HEK293T (cell line): ENCODE results near the gene ANO2.

Experiments used
- CTCF ChIA-PET: fragments of 350-600 bp; formaldehyde crosslinking; extraction: SDS; loops from one replicate; lab custom pipeline; 2021; ENCODE audit warnings: antibody characterized with exemption, inconsistent platforms; lab: Yijun Ruan, JAX
- POLR2A ChIA-PET: fragments of 350-600 bp; formaldehyde crosslinking; extraction: SDS; loops from one replicate; lab custom pipeline; 2020; ENCODE audit warnings: antibody characterized with exemption, inconsistent platforms; lab: Yijun Ruan, JAX
- DNase-seq: peaks from one replicate; pipeline ENCODE4 v3.0.0; 2012; ENCODE audit warnings: mixed read lengths; ENCODE audit errors: extremely low spot score
- ARNT ChIP-seq: fragments of 450-650 bp; IDR thresholded peaks from 2 replicates; pipeline ENCODE4 v1.6.1; 2017; ENCODE audit warnings: mild to moderate bottlenecking
- BHLHE40 ChIP-seq: fragments of 450-650 bp; IDR thresholded peaks from 2 replicates; pipeline ENCODE4 v1.6.1; 2016; ENCODE audit warnings: mild to moderate bottlenecking, moderate library complexity, borderline replicate concordance
- CTBP1 ChIP-seq: fragments of 450-650 bp; IDR thresholded peaks from 2 replicates; pipeline ENCODE4 v1.6.1; 2016; ENCODE audit warnings: borderline replicate concordance
- ELF4 ChIP-seq: fragments of 450-650 bp; IDR thresholded peaks from 2 replicates; pipeline ENCODE4 v1.6.1; 2017; ENCODE audit warnings: antibody characterized with exemption
- FOXA1 ChIP-seq: fragments of 450-650 bp; IDR thresholded peaks from 2 replicates; pipeline ENCODE4 v1.6.1; 2016; ENCODE audit warnings: mild to moderate bottlenecking
- FOXK2 ChIP-seq: fragments of 450-650 bp; IDR thresholded peaks from 2 replicates; pipeline ENCODE4 v1.6.1; 2016; ENCODE audit warnings: mild to moderate bottlenecking
- FOXM1 ChIP-seq: fragments of 450-650 bp; IDR thresholded peaks from 2 replicates; pipeline ENCODE4 v1.6.1; 2017; ENCODE audit warnings: mild to moderate bottlenecking, borderline replicate concordance
- HDGF ChIP-seq: fragments of 450-650 bp; IDR thresholded peaks from 2 replicates; pipeline ENCODE4 v1.6.1; 2017; ENCODE audit warnings: antibody characterized with exemption, borderline replicate concordance
- L3MBTL2 ChIP-seq: fragments of 450-650 bp; conservative IDR thresholded peaks from 2 replicates; pipeline ENCODE4 v1.6.1; 2016; ENCODE audit warnings: mild to moderate bottlenecking
- LEF1 ChIP-seq: fragments of 450-650 bp; IDR thresholded peaks from 2 replicates; pipeline ENCODE4 v1.6.1; 2017; ENCODE audit warnings: mild to moderate bottlenecking, borderline replicate concordance
- NFRKB ChIP-seq: fragments of 450-650 bp; IDR thresholded peaks from 2 replicates; pipeline ENCODE4 v1.6.1; 2016; ENCODE audit warnings: mild to moderate bottlenecking, moderate library complexity
- SP1 ChIP-seq: fragments of 450-650 bp; IDR thresholded peaks from 2 replicates; pipeline ENCODE4 v1.6.1; 2017
- SUZ12 ChIP-seq: fragments of 450-650 bp; IDR thresholded peaks from 2 replicates; pipeline ENCODE4 v1.6.1; 2016; ENCODE audit warnings: mild to moderate bottlenecking
- TARDBP ChIP-seq: fragments of 450-650 bp; IDR thresholded peaks from 2 replicates; pipeline ENCODE4 v1.6.1; 2016
- ZNF384 ChIP-seq: fragments of 450-650 bp; IDR thresholded peaks from 2 replicates; pipeline ENCODE4 v1.6.1; 2016
- TF ChIP-seq, protein P1 (sequence below): fragments of 450-650 bp; IDR thresholded peaks from 2 replicates; pipeline ENCODE4 v1.6.1; 2016

ANO2 gene

DNA sequence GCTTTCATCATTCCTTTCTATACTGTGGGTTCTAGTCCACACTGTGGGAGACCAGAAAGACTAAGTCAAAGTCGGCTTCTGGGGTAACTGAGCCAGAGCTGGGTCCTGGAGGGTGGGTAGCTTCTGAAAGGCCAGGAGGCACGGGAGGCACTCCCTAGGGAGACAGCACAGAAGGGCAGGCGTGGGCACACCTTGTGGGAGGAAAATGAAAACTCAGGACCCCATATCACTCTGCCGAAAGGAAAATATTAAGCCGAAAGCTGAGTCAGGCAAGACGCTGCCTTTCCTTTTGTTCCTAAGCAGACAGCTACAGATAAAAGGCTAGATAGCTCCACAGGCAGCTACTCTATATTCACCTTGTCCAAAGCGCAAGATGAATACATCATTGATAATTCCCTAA lies 20.7 kb downstream of the ANO2 start:
- POLR2A ChIA-PET, result interaction anchor here (0.6 kb wide), 1 partner anchor 13 kb away, joined by 4 read pairs; no protein-coding TSS in a partner anchor
- DNase-seq, result no peak
- TF ChIP-seq HDGF, result no peak
- TF ChIP-seq ARNT, result no peak
- no peak for TF ChIP-seq TARDBP
- no peak for TF ChIP-seq LEF1
- no peak for TF ChIP-seq FOXK2
- CTCF ChIA-PET, result no interaction called here

DNA sequence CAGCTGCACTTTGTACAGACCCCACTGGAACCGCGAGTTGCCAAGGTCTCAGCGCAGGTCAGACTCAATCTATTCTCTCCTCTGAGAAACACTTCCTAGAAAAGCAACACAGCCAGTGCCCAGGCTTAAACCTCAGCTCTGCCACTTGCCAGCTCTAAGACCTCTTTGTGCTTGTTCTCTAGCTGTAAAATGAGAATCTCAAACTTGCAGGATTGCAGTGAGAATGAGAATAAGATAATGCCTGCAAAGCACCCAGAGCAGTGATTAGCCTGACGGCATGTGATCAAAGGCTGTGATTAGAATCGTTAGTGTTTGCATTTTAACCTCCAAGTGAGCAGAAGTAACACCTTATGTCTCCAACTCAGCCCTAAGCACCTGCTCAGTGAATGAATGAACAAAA lies 21.3 kb downstream of the ANO2 start:
- TF ChIP-seq ARNT (no peak), ELF4 (no peak), FOXK2 (no peak), FOXA1 (no peak), SP1 (no peak), BHLHE40 (no peak), CTBP1 (no peak), FOXM1 (no peak), ZNF384 (no peak), L3MBTL2 (no peak), HDGF (no peak), LEF1 (no peak), TARDBP (no peak), NFRKB (no peak)
- TF ChIP-seq, protein P1, sequence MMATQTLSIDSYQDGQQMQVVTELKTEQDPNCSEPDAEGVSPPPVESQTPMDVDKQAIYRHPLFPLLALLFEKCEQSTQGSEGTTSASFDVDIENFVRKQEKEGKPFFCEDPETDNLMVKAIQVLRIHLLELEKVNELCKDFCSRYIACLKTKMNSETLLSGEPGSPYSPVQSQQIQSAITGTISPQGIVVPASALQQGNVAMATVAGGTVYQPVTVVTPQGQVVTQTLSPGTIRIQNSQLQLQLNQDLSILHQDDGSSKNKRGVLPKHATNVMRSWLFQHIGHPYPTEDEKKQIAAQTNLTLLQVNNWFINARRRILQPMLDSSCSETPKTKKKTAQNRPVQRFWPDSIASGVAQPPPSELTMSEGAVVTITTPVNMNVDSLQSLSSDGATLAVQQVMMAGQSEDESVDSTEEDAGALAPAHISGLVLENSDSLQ, result no peak
- ChIA-PET CTCF (no interaction called here), POLR2A (no interaction called here)
- no peak for DNase-seq

DNA sequence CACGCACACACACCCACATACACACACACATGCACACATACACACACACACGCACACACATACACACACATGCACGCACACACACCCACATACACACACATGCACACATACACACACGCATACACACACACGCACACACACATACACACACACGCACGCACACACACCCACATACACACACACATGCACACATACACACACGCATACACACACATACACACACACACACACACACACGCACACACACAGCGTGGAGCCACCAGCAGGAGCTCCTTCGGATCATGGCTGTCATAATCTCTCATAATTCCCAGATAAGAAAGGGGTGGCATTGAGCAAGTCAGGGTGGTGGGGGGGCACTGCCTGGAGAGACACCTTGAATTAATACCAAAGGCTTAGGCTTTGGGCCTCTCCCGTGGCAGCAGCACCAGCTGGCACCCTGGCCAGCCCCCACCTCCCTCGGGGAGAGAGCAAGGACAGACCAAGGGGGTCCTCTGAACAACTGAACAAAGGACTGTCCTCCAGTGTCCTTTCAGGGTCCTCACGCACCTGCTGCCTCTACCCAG lies 21.9 kb downstream of the ANO2 start:
- CTCF ChIA-PET, result no interaction called here

DNA sequence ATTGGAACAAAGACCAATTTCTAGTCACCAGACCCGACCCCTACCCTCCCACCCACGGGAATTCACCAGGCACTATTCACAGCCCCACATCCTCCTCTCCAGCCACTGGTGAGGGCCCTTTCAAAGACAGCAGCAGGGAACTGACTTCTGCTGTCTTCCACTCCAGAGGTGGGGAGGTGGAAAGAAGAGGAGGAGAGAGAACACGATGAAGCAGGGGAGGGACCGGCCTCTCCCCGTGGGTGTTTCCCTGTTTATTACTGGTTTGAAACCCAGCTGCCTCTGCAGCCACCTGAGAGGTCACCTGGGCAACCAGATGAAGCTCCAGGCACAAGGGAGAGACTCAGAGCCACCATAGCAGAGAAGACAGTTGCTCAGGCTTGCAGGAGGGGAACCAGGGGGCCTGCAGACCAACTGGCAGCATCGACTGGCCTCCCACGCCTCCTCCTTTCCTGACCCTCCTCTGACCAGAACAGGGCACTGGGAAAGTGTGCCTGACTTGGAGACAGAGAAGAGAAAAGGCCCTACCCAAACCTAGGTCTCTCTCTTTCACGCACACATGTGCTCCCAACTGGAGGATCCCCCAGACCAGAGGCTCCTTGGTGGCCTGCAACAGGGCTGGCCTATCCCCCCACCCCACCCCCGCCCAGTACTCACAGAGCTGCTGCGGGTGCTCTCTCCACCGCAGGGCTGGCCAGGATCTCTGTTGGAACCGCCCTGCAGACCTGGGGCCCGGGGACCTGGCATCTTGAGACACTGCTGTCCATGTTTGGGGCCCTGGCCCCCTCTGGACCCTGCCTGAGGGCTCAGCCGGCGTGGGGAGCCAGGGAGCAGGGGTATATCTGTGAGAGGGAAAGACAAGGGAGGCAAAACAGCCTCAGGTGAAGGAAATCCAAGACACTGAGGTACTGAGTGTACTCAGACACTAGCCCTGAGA lies 22.8 kb downstream of the ANO2 start:
- CTCF ChIA-PET, result no interaction called here
- POLR2A ChIA-PET, result no interaction called here
- DNase-seq, result no peak
- TF ChIP-seq ZNF384 (no peak), L3MBTL2 (no peak), TARDBP (no peak), BHLHE40 (no peak), NFRKB (no peak), FOXA1 (no peak), FOXM1 (no peak), SP1 (no peak), ARNT (no peak), SUZ12 (no peak), LEF1 (no peak)
- TF ChIP-seq, protein P1, result no peak

More for the DNA sequence above, 21.9 kb downstream of the ANO2 start:
- no peak for DNase-seq
- POLR2A ChIA-PET, result no interaction called here
- no peak for TF ChIP-seq FOXK2
- no peak for TF ChIP-seq ELF4

DNA sequence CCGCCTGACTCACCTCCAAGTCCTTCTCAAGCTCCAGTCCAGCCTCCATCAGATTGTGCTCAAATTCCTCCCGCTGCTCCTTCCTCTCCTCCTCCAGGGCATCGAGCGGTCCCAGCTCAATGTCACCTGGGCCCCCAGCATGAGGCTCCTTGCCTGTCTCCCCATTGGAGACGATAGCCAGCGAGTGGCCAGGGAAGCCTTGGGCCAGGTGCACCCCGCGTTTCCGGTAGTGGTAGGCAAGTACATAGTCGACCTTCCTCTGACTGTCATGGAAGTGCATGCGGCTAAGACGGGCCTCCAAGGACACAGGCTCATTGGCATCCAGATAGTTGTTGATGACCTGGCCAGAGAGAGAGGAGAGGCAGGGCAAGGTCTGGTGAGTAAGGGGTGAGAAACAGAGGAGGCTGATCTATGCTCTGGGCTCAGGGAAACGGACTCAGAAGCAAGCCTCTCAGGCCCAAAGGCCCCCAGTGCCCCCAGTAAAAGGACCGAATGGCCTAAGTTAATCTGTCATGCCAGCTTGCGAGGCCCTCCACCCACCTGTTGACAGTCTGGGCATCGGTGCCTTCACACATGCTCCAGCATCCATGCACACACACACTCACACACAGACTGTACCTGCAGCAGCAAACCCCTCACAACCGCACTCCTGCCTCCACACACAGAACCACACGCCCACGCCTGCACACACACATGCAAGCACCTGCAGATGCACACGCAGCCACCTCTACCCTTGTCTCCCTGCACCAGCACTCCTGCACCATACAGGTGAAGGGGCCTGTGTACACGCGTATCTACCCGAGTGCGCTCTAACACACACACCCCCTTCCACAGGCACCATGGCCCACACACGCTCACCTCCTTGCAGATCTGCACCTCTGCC lies 23.8 kb downstream of the ANO2 start:
- ChIA-PET POLR2A (no interaction called here), CTCF (interaction anchor here (0.7 kb wide), 1 partner anchor 358 kb away, joined by 3 read pairs; no protein-coding TSS in a partner anchor)
- no peak for DNase-seq
- TF ChIP-seq ZNF384, result no peak
- TF ChIP-seq, protein P1, result no peak
- TF ChIP-seq FOXA1, result no peak
- no peak for TF ChIP-seq SP1
- no peak for TF ChIP-seq L3MBTL2
- TF ChIP-seq ARNT, result no peak
- TF ChIP-seq HDGF, result no peak
- no peak for TF ChIP-seq TARDBP
- no peak for TF ChIP-seq NFRKB
- TF ChIP-seq FOXK2, result no peak
- TF ChIP-seq SUZ12, result no peak
- no peak for TF ChIP-seq ELF4
- TF ChIP-seq LEF1, result no peak
- TF ChIP-seq BHLHE40, result no peak
